Measurements from ENCODE around the gene PPP1R27.

The PPP1R27 gene

DNA sequence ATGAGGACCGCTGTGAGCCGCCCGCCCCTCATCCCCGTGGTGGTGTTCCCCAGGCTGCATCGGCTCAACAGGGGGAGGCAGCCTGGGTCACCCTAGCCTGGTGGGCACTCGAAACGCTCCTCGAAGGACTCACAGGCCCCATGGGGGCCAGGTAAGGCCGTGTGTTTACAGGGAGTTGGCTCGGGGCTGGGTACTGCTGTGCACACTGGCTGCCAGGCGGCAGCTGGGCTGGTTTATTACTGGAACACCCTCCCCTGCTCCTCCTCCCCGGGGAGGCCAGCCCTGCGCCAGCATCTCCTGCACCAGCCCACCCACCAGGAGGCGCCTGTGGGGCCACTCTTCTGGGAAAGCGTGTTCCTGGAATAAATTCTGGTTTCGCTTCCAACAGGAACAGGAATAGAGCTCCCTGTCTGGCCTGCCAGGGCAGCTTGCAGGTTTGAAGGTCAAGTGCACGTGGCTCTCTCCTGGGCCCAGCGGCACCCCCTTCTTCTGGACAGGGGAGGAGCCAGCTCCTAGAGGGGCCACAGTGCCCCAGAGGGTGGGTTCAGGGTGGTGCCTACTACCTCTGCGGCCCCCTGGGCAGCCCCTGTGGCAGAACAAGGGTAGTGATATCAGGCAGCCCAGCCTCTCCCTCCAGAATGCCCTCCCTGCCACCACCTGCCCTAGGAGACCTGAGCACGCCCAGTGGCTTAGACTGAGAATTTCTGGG lies 13.1 kb downstream of the PPP1R27 start:
- DNase-seq (ENCODE audit: low read depth in 2 of 2) = peak in 1 of 2 donors; percentile 12

DNA sequence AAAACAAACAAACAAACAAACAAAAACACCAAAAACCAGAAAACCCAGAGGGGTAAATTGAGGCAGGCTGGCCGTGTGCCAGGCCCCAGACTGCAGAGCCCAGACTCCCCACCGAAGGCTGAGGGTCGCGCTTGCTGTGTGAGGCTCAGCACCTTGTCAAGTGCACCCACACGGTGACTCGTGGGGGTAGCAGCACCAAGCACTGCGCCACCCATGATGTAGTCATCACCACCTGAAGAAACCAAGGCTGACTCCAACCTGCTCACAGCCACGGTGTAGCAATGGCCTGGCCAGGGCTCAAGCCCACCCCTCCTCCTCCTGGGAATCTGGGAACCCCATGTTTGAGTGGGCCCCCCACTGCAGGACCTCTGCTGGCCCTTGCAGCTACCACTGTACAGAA lies 13.7 kb downstream of the PPP1R27 start:
- DNase-seq (ENCODE audit: low read depth in 2 of 2) = no peak

DNA sequence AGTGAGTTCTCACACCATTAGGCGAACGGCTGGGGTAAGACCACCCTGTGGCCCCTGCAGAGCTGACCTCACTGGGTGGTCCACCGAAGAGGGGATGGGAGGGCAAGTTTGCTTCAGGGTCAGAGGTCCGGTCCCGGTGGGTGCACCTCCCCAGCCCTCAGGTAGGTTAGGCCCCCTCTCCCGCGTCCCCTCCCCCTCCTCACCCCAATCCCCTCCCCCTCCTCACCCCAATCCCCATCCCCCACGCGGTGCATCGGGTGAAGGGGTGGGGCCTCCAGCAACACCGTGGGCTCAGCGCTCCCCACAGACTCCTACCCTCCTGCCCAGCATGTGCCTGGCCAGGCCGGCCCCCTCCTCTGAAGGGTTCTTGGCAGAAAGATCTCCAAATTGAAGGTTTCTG lies 15.1 kb downstream of the PPP1R27 start:
- DNase-seq (ENCODE audit: low read depth in 2 of 2) = no peak

DNA sequence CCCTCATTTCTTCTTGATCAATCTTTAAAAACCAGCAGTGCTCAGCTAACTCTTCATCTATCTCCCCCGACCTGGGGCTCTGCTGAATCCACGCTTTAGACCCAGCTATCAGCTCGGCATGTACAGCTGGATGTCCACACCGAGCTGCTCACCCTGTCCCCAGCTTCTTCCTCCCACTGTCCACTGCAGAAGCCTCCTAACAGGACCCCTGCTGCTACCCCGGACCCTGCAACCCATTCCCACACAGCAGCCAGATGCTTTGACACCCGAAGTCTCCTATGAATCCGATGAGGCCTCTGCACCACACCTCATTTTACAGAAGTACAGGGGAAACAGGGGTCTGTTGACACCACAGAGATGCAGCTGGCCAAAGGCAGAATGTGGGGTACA lies 17.1 kb downstream of the PPP1R27 start:
- DNase-seq (ENCODE audit: low read depth in 2 of 2) = no peak

DNA sequence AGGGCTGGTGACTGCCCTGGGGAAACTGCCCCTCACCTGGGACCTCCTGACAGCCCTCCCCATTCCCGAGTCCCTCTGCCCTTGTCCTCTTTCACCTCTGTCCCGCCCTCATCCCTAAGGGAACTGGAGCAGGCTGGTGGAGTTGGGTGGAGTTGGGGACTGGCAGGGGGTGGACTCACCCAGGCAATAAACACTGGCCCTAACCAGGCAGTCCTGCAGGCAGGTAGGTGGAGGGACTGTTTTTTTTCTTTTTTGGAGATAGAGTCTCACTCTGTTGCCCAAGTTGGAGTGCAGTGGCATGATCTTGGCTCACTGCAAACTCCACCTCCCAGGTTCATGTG lies 19.2 kb downstream of the PPP1R27 start:
- no peak for DNase-seq (ENCODE audit: low read depth in 2 of 2)

DNA sequence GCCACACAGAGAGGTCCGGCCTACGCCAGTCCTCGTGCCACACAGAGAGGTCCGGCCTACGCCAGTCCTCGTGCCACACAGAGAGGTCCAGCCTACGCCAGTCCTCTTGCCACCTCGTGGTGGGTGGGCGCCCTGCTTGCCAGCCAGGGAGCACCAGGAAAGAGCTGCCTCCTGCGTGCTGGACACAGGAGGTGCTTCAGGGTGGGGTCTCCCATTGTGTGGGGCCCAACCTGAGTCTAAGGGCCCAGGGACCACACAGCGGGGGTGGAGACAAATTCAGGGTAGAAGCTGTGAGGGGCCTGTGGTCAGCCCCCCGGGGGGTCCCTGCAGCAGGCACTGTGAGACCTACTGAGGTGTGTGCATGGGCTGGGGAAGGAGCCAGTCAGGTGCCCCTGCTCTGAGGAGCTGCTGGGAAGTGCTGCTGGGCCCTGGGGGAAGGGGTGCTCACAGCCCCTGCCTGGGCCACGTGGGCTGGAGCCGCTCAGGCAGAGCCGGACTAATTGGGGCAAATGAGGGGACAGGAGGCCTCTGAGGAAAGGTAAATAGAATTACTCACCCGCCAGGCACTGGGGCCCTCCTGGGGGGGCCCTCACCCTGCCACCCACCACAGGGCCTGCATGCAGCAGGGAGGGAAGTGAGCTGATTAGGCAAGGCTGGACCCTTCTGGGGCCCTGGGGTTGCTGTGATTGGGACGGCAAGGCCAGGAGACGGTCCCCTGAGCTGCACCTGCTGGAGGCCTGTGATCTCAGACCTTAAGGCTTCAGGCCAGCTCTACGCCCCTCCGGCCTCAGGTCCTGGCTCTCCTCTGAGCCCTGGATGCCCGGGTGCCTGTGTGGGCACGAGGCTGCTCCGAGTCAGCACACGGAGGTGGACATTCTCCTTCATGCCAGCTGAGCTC lies 19.9 kb downstream of the PPP1R27 start:
- no peak for DNase-seq (ENCODE audit: low read depth in 2 of 2)

DNA sequence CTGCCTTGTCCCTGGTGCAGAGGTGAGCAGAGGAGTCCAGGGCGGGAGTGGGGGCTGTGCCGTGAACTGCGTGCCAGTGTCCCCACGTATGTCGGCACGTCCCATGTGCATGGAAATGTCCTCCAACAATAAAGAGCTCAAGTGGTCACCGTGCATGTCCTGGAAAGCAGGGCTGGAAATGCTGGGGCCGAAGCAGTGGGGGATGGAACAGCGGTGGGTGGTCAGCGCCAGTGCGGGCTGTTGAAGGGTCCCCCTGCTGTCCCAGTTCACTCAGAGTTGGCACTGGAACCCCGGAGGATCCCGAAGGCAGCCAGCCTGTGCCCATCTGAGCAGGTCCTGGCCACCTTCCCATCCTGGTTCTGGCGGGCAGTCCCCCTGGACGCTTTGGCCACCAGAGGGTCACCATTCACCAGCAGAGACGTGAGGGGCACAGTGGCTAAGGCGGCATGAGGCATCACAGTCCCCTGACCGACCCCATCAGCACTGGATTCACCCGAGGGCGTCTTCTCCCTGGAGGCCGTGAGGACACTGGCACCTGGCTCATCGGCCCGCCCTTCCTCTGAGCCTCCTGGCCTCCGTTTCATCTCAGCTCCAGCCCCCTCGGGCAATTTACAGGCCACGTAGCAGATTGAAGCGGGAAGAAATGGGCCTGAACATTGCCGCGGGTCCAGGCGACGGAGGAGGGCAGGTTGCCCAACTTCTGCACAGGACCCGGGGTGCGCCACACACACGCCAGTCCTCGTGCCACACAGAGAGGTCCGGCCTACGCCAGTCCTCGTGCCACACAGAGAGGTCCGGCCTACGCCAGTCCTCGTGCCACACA lies 20.8 kb downstream of the PPP1R27 start:
- no peak for DNase-seq (ENCODE audit: low read depth in 2 of 2)

DNA sequence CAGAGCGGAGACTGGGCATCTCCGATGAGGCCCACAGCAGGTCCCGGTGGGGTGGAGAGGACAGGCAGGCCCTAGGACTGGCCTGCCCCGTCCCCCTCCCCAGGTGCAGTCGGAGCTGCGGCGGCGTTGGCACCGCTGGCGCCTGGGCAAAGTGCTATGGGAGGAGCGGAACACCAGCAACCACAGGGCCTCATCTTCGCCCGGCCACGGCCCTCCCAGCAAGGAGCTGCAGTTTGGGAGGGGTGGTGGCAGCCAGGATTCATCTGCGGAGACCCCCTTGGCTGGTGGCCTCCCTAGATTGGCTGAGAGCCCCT lies 21.5 kb downstream of the PPP1R27 start:
- no peak for DNase-seq (ENCODE audit: low read depth in 2 of 2)

DNA sequence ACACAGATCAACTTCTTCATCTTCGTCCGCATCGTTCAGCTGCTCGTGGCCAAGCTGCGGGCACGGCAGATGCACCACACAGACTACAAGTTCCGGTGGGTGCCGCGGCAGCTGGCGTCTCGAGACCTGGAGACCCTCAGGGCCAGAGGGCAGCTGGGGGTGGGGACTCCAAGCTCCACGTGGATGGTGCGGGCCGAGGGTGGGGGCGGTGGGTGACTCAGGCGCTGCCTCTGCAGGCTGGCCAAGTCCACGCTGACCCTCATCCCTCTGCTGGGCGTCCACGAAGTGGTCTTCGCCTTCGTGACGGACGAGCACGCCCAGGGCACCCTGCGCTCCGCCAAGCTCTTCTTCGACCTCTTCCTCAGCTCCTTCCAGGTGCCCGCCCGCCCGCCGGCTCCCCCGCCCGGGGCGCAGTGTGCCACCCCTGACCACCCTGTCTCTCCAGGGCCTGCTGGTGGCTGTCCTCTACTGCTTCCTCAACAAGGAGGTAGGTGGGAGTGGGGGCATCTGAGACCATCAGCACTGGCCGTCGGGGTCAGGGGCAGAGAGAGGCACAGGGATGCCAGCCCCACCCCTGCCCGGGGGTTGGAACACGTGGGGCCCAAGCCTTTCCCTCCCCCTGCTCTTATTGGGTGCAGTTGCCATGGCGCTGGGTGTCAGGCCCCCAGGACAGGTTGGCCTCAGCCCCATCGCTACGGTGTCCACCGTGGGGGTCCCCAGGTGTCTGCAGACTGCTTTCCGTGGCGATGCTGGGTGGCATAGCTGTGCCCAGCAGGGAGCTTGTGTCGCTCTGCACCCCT lies 22.1 kb downstream of the PPP1R27 start:
- DNase-seq (ENCODE audit: low read depth in 2 of 2) = no peak

DNA sequence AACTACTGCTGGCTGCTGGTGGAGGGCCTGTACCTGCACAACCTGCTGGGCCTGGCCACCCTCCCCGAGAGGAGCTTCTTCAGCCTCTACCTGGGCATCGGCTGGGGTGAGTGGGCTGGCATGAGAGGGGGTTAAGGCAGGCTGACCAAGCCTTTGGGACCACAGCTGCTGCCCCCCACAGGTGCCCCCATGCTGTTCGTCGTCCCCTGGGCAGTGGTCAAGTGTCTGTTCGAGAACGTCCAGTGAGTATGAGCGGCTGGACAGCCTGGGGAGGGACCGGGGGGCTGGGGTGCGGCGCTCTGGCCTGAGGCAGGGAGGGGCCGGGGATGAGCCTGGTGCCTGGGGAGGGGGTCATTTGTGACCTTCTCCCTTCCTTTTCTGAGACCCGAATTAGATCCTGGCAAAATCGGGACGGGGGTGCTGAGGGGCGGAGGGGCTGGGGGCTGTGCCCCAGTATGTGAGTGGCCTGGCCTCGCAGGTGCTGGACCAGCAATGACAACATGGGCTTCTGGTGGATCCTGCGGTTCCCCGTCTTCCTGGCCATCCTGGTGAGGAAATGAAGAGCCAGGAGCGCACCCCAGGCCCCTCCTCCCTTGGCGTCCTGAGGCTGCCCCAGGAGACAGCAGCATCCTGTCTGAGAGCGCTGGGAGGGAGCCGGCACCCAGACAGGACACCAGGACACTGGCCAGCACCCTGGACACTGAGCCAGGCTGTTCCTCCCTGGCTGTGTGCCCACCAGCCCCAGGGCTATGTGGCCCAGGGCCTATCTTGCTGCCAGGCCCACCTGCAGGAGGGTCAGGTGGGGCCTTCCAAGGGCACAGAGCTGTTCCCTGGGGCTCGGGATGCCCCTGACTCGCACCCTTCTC lies 22.9 kb downstream of the PPP1R27 start:
- no peak for DNase-seq (ENCODE audit: low read depth in 2 of 2)

DNA sequence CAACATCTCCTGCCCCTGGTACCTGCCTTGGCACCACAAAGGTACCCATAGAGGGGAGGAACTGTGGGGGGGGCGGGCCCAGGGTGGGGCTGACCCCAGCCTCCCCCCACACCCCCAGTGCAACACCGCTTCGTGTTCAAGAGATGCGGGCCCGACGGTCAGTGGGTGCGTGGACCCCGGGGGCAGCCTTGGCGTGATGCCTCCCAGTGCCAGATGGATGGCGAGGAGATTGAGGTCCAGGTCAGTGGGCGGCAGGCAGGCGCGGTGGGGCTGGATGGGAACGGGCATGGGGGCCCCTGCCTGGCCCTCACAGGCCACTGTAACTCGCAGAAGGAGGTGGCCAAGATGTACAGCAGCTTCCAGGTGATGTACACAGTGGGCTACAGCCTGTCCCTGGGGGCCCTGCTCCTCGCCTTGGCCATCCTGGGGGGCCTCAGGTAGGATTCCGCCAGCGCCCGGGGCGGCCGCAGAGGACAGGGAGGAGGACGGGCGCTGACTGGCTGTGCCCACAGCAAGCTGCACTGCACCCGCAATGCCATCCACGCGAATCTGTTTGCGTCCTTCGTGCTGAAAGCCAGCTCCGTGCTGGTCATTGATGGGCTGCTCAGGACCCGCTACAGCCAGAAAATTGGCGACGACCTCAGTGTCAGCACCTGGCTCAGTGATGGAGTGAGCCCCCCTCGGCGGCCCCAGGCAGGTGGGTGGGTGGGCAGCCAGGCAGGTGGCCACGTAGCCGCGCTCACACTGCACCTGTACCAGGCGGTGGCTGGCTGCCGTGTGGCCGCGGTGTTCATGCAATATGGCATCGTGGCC lies 23.8 kb downstream of the PPP1R27 start:
- no peak for DNase-seq (ENCODE audit: low read depth in 2 of 2)

DNA sequence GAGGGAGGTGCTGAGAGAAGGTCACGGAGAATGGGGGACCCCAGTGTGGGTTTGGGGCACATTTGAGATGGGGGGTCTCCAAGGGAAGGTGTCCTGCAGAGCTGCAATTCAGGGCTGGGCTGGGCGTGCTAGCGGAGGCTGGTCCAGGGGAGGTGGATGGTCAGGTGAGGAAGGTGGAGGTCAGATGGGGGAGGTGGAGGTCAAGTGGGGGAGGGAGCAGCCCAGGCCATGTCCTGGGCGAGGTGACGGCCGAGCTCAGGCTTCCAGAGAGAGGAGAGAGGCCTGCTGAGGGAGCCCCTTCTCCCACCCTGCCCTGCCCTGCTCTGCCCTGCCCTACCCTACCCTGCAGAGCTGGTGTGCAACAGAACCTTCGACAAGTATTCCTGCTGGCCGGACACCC lies 24.4 kb downstream of the PPP1R27 start:
- DNase-seq (ENCODE audit: low read depth in 2 of 2) = no peak

DNA sequence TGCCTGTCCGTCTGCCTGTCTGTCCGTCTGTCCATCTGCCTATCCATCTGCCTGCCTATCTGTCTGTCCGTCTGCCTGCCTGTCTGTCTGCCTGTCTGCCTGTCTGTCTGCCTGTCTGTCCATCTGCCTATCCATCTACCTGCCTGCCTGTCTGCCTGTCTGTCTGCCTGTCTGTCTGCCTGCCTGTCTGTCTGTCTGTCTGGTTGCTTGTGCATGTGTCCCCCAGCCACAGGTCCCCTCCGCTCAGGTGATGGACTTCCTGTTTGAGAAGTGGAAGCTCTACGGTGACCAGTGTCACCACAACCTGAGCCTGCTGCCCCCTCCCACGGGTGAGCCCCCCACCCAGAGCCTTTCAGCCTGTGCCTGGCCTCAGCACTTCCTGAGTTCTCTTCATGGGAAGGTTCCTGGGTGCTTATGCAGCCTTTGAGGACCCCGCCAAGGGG lies 25.3 kb downstream of the PPP1R27 start:
- DNase-seq (ENCODE audit: low read depth in 2 of 2) = no peak

DNA sequence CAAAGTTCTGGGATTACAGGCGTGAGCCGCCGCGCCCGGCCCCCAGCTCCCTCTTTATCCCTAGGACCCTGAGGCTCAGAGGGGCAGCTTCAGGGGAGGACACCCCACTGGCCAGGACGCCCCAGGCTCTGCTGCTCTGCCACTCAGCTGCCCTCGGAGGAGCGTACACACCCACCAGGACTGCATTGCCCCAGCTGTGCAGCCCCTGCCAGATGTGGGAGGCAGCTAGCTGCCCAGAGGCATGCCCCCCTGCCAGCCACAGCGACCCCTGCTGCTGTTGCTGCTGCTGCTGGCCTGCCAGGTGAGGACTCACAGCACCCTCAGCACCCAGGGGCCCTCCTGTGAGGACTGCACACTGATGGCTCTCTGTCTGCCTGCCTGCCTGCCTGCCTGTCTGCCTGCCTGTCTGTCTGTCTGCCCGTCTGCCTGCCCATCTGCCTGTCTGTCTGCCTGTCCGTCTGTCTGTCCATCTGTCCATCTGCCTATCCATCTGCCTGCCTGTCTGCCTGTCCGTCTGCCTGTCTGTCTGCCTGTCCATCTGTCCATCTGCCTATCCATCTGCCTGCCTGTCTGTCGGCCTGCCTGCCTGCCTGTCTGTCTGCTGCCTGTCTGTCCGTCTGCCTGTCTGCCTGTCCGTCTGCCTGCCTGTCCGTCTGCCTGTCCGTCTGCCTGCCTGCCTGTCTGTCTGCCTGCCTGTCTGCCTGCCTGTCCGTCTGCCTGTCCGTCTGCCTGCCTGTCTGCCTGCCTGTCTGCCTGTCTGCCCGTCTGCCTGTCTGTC lies 25.9 kb downstream of the PPP1R27 start:
- DNase-seq (ENCODE audit: low read depth in 2 of 2) = no peak

DNA sequence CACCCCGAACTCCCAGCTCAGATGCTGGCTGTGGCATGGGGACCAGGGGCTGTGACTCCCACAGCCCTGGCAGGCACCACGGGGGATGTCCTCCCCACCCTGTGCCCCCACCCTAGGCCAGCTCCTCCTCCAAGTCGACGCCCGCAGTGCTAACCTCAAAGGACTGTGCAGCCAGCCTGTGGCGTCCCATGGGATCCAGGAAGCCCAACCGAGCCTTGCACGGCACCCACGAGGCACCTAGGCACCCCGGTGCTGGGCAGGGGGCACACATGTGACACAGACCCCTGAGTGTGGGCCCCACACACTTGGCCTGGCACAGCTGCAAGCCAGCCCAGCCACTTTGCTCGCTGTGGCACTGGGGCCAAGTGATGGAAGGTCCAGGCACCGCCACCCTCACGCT lies 27.0 kb downstream of the PPP1R27 start:
- no peak for DNase-seq (ENCODE audit: low read depth in 2 of 2)

DNA sequence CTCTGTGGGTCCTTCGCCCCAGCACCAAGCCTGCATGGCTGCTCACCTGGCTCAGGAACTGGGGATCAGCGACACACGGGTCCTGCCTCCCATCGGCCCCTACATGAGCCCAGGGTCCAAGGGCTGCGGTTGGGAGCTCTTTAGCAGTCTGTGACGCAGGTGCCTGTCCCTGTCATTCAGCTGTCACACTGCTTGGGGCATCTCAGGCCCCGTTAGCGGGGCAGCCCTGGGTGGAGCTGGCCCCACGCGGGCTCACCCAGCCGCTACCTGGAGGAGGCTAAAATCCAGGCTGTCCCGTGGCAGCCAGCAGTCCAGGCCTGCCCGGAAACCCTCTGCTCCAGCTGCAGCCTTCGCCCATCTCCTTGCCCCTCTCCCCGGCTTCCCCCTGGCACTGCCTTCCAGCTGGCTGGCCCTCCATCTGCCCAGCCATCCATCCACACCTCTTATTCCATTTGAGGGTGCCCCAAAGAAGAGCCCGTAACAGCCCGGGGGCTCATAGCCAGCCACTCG lies 27.6 kb downstream of the PPP1R27 start:
- DNase-seq (ENCODE audit: low read depth in 2 of 2) = no peak

DNA sequence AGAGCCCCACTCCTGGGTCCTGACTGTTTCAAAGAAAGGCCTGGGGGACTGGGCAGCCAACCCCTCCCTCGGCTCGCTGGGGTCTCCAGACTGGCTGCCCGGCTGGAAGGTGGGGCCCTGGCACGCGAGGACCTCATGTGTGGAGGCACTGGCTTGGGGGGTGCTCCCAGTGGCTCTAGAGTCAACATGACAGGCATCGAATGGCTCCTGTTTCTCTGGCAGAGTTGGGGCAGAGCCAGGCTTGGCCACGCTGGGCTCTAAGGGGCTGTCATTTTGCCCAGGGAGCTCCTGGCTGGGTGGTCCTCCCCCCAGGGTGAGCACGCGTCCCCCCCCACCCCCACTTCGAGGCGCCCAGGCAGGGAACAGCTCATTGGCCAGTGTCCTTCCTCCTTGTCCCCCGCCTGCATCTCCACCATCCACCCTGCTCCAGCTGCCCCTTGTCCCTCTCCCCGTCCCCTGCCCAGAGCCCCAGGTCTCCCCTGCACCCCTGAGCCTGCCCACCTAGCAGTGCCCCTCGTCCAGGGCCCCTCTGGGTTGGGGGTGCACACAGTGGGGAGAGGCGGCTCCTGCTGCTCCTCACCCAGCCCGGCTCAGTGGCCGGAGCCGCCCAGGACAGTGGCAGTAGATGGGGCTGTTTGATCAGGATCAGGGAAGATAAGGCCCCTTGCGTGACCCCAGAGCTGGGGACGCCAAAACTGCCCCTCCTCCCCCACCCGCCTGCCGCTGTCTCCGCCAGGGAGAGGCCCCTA lies 28.2 kb downstream of the PPP1R27 start:
- no peak for DNase-seq (ENCODE audit: low read depth in 2 of 2)
